GM19372 (cell line): Measurements from ENCODE around the gene ELL2.

ENCODE experiments used
- ATAC-seq: cut with Tn5 transposase; IDR thresholded peaks from one replicate; pipeline ENCODE4 v1.9.1; 2021; ENCODE audit warnings: mild to moderate bottlenecking, low read depth, moderate library complexity; ENCODE audit not compliant: unreplicated experiment

The ELL2 gene

DNA sequence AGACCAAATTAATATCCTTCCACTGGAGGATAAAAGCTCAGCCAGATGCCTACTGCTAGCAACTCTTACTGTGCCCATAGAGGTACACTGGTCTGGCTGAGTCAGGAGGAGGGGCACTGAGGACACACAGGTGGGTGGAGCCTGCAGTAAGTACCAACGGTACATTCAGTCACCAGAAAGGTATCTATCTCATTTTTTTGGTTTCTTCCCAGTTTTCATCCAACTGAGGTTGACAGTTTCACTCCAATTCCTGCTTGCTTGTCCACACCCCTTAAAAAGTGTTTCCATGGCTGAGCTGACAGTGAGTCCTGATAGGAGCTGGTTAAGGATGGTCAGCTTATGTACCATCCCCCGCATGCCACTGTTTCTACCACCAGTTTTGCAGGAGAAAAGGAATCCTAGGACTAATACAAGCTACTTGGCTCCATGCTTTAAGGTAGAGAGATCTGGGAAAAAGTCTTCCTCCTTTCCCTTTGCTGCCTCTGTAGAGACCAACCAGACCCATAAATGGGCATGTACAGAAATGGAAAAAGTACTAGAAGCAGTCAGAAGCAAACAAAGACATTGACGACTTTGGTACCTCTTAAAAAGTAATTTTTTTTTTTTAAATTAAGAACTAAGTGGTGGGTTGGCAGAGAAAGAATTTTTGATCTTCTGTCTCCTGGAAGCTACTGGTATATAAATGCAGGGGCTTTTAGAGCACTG is 3.2 kb downstream of the ELL2 start:
- ATAC-seq: no peak

DNA sequence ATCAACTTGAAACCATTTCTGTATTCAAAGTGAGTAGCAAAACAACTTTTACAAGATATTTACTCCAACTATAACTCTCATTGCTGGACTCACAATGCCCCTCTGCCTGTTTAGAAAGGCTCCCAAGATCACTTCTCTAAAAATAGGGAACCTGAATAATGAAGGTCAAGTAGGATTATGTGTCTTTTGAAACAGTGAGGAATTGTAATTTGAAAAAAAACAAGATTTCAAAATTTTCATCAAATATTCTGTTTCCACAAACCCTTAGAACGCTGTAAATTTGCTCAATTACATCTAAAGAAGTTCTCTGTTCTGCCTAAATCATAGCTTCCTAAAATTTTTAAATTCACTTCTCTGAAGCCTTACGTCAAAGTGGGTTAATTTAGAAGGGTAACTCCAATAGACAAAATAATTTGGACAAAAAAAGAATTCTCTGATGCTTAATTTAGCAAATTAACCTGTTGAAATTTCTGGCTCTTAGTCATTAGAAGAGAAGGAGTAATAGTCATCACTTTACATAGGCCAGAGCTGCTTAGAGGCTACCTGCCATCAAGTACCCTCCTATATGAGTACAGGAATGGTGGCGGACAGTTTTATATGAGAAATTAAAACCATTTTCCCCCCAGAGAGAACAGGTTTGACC is 4.0 kb downstream of the ELL2 start:
- ATAC-seq: no peak

DNA sequence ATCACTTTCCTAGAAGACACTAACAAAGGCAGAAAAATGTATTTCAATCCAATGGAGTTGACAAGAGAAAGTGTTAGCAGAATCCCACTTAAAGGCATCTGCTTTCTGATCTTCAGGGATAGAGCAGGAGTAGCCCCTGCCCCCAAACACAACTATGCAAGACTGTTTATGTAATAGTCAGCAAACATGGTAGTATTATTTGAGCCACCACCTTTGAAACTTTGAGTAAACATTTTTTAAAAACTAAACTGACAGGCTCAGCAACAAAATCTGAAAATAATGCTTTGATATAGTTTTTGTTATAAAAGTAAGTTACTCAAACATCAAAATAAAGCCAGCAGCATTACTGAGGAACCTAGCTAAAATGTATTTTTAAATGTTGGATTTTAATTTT is 4.8 kb downstream of the ELL2 start:
- ATAC-seq: no peak

DNA sequence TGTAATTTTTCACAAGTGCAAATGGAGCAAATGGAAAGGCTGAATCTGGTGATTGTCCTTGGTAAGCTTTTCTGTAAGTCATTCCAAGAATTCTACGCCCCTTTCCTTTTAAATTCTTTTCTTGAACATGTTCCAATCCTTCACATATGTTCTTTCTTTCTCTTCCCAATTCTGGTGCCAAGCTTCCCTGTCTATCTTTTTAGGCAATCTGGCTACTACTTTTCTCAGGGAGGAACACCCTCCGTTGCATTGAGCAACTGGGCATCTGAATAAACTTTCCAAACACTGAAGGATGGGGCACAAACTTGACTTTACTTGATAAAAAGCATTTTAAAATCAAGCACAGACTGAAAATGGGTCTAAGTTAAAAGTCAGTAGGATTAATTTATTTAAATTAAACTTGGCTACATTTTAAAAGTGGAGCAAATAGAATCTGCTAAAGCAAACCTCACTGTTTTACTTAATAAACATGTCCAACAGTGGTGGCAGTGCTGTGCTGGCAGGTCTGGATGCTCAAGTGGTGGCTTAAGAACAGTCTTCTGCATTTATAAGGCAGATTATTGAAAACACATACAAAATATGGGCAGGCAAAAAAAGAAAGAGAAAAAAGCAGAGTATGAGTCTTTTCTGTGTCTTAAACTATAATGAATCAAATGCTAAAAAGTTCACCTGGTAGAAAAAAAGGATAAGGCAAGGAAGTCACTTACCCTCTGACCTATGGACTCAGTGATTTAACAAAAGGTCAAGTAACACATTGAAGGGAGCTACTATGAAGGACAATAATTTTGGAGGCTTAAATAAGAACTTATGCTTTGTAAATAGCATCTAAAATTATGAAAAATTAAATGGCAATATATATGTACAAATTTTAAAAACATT is 5.4 kb downstream of the ELL2 start:
- ATAC-seq: no peak

DNA sequence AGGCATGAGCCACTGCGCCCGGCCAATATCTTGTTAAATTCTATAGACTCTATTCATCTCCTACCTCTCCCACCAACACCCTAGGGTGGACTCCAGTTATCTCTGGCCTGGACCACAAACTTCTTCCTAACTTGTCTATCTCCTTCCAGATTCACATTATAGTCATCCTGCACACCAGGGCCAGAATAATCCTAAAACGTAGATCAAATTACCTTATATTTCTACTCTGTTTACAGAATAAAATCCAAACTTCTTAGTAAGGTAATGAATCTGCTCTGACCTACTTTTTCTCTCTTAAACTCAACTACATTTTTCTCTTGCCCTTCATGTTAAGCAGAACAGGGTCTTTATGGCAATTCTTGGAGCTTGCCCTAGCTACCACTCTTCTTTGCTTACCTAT is 6.9 kb downstream of the ELL2 start:
- no peak for ATAC-seq

DNA sequence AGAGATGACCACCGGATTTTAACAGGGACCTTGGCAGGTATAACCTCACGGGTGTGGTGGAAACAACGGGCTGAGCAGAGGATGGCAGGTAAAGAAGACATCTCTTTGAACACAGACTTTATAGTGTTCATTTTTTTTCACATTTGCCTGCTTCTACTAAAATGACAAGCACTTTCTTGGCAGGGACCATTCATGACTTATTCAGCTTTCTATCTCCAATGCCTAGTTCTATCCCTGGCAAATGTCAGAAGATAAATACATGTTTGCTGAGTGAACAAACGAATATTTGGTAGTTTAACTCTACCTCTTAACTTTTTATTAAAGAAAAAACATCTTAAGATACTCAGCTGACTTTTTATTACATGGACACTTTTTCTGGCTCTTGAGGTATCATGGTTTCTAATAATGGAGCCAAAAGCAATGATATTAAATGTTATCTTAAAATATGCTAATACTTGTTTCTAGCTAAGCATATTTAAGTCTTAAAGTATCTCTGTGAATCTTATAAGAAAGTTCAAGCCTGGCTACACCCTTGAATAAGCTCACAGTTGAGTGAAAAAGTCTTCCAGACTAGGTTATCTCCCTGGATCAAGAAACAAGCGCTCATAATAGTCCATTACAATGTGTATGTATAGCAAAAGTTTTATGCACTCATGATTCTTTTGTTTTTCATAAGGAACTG is 8.5 kb downstream of the ELL2 start:
- no peak for ATAC-seq

DNA sequence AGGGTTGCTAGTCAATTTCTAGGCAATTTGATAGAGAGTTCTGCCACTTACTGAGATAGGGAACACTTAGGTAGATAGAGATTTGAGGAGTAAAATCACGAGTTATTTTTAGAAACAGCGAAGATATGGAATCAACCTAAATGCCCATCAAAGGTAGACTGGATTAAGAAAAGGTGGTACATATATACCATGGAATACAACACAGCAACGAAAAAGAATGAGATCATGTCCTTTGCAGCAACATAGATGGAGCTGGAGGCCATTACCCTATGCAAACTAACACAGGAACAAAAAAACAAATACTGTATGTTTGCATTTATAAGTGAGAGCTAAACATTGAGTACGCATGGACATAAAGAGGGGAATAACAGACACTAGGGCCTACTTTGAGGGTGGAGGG is 9.7 kb downstream of the ELL2 start:
- no peak for ATAC-seq

DNA sequence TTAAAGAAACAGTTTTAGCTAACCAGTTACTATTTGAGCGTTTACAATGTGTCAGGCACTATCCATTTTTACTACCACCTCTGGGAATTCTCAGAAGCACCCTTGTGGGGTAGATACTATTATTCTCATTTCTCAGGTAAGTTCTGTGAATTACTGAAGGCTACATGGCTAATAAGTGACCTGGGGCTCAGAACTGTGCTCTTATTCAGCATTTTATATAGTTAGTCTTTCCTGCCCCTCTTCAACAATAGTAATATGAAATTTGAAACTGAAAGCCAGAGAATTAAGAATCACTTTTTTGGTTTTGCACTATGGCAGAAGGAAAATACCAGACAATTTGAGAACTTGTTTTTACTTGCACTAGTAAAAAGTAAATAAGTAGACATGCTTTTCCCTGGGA is 11.8 kb downstream of the ELL2 start:
- ATAC-seq: peak; percentile 73

DNA sequence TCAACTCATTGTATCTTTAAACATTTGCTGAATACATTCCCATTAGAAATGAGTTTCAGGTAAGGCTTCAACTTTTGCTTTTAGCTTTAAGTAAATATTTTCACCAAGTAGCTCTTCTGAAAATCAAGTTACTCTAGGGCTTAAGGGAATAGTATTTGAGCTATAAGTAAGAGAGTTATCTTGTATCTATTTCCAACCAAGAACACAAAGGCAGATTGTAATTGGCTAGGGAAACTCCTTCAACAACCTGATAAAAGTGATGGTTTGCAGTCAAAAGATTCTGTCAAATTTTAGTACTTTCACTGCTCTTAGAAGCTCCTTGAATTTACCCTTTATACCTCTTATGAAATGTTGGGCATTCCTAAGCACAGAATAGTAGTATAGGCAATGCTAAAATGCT is 13.0 kb downstream of the ELL2 start:
- ATAC-seq: no peak

DNA sequence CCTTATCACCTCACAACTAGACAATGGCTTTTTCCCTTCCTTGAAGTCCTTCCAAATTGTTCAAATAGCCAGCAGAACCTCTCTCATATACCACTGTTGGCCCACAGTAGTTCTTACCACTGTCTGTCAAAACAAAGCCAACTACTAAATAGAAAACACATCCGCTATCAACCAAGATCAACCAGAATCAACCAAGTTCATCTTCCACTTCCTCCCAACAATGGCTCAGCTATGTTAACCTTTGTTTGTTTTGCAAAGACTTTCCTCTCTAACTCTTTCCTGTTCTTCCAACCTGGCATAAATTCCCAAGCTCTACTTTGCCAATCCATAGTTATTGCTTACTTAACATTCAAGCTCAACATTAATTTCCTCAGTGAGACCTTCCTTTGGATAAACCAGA is 15.2 kb downstream of the ELL2 start:
- no peak for ATAC-seq

DNA sequence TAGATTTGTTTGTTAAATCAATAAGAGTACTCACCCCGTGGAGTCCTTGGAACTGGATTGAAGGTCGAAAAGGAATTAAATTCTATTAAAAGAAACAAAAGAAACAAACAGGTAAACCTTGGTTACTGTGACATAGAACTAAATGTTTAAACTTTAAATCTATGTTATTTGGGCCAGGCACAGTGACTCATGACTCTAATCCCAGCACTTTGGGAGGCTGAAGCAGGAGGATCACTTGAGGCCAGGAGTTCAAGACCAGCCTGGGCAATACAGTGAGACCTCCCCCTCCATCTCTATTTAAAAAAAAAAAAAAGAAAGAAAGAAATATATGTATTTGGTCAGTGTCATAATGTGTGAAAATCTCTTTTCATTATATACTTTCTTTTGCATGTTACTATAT is 18.7 kb downstream of the ELL2 start:
- no peak for ATAC-seq

DNA sequence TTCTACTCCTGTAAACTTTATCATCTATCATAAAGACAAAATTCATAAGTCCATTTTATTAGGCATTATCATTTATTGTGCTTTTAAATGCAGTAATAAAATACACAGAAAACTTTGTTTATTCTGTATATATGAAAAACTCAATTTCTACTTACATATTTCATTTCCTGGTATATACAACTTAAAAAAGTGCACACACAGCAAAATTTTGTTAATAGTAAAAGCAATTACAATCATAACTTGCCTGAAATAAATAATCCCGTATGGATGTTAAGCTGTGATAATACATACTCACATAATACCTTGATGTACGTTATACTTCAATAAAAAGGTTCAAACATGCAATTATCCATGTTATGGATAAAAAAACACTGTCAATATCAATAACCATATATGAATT is 19.2 kb downstream of the ELL2 start:
- no peak for ATAC-seq

DNA sequence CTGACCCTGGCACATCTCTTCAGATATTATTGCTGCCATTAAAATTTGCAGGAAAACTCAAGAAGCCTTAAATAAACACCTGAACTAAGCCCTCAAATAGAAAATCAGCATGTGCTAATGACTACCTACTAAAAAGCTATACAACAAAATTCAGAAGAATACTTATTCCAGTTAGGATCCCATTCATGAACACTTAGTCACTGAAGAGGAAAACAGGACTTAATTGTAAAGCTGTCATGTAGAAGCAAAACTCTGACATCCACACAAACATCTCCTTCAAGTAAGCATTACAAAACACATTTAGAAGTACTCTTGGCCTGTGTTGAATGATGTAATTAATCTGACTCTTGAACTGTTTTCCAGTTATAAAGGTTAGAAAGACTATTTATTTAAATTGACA is 19.9 kb downstream of the ELL2 start:
- ATAC-seq: no peak

DNA sequence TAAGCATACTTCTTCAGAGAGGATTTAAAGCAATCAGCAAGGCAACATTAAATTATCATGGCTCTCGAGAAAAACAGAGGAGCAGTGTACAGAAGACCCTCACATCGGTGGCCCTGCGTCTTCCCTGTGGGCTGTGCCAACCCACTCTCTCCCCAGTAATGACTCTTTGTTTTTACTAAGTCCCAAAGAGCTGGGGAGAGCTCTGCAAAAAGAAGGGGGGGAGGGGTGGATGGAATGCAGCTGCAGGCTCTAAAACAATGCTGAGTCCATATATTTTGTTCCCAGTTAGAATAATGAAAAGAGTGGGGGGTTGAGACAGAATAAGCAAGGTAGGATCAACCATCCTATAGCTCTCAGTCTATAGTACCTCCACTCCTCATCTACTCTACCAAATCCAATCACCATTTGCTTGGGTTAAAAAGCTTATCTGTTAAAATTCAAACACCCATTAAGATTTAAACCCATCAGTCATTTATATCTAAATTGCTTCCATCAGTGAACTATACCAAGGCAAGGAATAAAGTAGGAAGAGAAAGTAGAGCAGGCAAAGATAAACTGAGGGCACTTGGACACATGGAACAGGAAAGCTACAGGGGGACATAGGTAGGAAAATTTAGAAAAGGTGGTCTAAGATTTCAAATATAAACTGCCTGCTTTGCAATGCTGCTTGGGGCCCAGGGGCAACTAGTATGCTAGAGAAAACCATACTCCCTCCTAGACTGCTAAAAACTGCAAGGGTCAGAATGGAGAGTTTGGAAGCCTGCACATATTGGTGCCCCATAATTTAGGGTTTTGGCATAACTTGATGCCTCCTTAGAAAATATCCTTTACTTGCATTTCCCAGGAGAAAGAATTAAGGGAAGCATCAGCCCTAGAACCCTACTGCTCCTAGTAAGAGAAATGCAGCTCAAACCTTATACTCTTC is 20.6 kb downstream of the ELL2 start:
- ATAC-seq: no peak

DNA sequence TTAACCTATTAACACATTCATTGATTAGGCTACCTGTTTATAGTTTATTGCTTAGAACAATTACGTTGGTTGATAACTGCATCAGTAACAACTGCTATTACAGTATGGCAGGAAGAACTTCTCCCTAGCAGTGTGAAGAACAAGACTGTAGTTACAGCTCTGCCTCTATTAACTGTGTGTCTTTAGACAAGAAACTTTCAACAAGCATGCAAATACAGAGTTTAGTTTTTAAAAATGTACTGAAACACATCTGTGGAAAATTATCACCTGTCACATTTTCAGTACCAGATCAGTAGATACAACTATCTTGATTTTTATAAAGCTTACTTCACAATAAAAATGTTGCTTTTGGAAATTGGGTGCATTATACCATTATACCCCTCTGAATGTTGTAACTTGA is 22.2 kb downstream of the ELL2 start:
- ATAC-seq: peak; percentile 60

DNA sequence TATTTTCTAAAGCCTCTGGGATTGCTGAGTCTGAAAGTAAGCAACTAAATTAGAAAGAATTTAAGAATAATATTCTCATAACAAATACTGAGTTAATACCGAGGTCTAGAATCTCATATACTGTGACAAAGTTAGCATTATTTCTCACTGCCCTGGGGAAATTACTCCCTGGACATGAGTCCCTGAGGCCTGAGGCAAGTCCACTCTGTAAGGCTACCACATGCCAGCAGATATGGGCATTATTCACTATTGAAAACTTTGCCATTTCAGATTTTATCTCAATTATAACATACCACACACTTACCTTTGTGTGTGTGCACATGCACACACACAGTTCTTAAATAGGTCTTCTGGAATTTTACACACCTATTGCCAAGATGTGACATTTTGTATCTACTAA is 22.9 kb downstream of the ELL2 start:
- ATAC-seq: no peak

DNA sequence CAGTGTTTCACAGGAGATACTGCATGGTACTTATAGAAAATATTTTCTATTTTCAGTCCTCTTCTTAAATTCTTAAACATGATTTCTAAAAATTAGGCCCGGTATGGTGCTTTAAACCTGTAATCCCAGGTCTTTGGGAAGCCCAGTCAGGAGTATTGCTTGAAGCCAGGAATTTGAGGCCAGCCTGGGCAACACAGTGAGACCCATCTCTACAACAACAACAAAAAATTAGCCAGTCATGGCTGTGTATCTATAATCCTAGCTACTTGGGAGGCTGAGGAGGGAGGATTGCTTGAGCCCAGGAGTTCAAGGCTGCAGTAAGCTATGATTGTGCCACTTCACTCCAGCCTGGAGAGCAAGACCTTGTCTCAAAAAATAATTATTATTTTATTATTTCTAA is 23.3 kb downstream of the ELL2 start:
- ATAC-seq: no peak

DNA sequence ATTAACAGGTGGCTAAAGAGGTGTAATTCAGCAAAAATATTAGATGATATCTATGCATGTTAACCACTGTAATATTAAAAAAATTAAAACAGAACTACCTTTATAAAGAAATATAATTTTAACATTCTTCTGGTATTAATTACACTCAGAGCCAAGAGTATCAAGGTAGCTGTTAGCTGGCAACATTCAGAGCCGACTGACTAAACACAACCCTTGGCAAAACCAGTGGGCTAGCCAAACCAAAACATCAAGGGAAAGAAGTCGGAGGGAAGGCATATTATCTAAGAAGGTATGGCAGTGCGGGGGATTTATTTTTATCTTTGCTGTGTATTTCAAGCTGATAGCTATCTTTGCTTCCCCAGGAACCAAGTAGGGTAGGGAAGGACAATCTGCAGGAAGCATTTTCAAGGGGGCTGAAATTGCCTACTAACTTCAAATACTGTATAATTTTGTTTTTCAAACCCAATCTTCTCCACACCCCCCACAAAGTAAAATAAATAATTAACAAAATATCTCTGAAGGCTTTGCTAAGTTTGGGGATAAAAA is 24.0 kb downstream of the ELL2 start:
- ATAC-seq: no peak

DNA sequence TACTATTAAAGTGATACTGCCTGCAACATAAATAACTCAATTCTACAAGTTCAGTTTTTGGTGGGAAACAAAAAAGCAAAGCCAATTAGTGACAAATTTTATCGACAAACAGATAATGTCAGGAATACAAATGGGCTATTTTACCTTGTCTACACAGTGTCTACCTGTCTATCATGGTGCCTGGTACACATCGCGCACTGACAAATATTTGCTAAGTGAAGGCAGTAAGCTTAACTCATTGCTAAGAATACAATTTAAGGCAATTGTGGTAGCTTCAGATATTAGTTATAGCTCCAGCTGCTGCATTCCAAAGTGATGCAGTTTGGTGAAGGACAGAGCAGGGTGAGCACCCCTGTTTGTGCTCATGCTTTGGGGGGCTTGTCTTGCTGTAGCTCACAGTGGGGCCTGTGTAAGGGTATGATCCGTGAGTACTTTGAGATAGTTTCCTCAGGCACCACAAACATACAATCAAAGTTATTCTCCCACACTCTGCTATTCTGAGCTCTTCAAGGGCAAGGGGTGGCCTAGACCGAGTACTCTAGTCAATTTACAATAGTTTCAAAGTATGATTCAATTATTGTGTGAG is 24.7 kb downstream of the ELL2 start:
- ATAC-seq: no peak
